HG03066 (cell line): Measurements from ENCODE around the gene SNAP47.

ENCODE experiments used
- ATAC-seq: cut with Tn5 transposase; IDR thresholded peaks from one replicate; pipeline ENCODE4 v1.9.1; 2021; ENCODE audit warnings: low read depth; ENCODE audit not compliant: unreplicated experiment

Gene SNAP47

GRCh38 chr1:227766653-227767277, 31.5 kb downstream of the SNAP47 start:
- no peak for ATAC-seq

DNA sequence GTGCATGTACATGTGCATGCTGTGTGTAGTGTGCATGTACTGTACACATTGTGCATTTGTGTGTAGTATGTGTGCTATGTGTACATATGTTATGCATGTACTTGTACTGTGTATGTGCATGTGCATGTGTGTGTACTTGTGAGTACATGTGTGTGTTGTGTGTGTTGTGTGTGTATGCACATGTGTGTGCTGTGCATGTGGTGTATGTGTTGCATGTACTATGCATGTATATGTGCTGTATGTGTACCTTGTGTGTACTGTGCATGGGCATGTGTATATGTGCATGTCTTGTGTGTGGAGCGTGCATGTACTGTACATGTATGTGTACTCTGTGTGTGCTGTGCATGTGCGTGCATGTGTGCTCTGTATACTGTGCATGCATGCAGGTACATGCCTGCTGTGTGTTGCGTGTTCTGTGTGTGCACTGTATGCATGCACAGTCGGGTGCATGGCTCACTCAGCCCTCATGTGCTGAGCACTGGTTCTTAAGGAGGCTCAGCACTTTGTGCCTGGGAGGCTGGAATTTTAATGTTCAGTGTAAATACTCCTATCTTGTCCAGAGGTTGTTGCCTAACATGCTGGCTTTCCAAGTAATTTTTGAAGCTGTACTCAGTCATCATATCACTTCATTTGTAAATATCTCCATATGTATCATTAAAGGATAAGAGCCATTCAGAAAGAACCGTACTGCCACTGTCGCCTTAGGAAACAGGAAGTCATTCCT, 32.3 kb downstream of the SNAP47 start:
- ATAC-seq: no peak

DNA sequence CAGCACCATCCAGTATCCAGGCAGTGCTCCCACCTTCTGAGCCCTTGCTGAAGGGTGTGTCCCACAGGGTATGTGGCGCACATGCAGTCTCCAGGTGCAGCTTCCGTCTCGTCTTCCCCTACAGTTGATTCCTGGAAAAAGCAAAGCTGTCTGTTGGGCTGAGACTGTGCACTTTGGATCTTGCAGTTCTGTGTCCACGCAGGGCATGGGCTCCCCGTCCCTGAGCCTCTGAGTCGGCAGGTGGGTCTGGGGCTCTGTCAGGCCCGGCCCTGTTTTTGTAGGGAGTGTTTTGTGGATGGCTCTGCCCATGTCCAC, 32.8 kb downstream of the SNAP47 start:
- no peak for ATAC-seq

DNA sequence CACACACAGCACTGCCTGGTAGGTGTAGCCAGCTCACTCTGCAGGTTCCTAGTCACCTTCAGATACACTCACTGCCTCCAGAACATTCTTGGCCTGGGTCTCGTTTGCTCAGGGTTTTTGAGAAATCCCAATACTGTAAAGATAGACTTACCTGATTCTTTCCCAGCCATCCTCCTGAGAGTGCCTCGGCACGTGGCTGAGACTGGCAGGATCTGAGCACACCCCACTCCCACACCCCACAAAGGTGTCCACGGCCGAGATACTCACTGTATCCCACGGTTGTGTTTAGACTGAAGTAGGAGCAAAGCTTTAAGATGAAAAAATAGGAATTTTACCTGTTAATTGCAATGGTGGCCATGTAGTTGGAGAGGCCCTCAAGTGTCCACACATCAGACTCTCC, 33.4 kb downstream of the SNAP47 start:
- ATAC-seq: no peak

GRCh38 chr1:227769047-227769935, 34.1 kb downstream of the SNAP47 start:
- no peak for ATAC-seq

DNA sequence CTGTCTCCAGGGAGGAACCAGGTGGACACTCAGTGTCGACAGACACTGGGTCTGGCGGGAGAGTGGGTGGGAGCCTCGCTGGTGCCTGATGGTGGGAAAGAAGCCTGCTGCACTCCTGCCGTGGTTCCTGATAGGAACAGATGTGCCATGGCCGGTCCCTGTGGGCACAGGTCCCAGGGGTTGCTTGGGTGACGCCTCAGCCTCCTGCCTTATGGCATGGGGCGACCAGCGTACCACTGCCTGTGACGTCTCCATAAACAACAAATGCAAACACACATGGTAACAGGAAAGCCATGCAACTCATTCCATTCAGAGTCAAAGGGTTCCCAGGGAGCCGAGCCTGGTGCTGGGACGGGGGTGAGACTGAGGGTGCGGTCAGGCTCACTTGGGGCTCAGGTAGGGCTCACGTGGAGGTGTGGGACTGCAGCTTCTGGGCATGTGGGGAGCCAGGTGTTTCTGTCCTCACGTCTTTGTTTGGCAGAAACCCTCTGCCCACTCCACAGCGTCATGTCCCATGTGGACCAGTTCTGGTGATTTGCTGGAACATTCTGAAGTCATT, 34.8 kb downstream of the SNAP47 start:
- no peak for ATAC-seq

DNA sequence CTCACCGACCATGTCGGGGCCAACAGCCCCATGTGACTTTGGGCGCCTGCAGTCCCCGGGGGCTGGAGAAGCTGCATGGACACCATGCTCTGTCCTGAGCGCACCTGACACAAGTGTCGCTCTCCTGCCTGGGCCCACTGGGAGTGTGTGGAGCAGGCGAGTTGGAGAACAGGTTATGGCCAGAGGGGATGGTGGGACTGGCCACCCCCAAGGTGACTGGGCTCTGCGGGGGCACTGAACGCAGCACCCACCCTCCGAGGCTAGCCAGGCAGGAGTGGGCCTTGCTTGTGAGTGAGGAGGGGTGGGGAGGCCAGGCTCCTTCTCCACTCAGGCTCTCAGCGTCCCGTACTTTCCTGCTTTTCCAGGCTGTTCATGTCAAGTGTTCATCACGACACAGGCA, 35.6 kb downstream of the SNAP47 start:
- no peak for ATAC-seq

DNA sequence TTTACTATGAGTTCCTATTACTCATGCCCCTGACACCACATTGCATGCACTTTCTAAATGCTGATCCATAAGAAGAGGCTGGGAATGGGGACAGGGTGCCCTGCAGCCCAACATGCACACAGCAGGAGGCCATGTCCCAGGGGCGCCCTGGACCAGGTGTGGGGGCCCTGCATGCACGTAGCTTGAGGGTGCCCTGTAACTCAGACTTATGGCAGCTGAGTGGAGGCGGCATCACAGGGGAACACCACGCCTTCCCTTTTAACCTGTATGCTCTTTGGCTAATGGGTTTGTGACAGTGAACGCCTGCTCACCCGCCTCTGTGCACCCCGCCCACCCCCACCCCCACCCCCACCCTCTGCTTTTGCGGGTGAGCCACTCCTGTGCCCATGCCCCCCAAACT, 36.1 kb downstream of the SNAP47 start:
- no peak for ATAC-seq

- ATAC-seq: no peak
Observed at GRCh38 chr1:227771771-227772170, 36.5 kb downstream of the SNAP47 start.

DNA sequence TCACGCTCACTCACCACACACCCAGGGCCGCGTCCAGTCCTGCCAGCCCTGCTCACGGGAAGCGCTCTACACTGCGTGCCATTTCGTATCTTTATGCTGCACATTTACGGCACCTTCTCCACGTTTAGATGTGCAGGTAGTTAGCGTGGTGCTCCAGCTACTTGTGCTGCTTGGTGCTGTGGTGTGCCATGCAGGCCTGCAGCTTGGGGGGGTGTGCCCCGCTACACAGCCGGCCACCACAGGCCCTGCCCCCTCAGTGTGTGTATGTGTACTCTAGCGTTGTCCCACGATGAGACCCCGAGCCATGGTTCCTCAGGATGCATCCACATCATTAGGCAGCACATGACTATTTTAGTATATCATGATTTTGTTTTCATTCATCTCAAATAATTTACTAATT, 38.3 kb downstream of the SNAP47 start:
- no peak for ATAC-seq

- no peak for ATAC-seq
Observed at GRCh38 chr1:227774051-227774731, 39.0 kb downstream of the SNAP47 start.

DNA sequence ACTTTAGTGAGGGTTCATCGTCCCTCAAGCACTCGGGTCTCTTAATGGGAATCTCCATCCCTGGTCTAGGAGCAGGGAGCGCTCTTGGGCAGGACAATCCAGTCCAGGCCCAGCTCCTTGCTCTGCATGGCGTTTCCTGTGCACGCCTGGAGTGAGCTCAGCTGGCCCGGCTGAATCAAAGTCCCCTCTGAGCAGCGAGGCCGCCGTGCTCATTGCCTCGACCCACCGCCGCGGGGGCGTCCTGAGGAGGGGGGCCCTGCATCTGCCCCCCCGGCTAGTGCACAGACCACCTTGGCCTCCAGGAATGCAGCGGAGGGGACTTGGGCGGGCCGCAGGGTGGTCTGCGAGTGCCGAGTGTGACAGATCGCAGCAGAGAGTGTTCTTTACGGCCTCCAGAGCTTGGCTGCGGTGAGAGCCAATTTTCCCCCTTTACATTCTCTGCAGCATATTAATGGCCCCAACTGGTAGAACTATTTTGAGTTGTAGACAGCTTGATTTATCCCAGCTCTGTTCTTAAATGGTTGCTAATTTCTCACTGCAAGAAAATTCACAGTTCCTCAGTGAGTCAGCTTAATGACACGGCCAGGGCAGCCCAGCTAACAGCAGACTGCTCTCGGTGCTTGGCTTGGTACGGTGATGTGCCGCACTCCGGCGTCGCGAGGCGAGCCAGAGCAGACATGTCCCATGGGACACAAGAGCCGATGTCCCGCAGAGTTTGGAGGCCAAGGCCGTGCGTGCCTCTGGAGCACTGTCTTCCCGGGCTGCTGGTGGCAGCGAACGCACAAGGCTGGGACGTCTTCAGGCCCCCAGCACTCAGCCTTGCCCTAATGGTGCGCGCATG, 39.8 kb downstream of the SNAP47 start:
- ATAC-seq: no peak

- ATAC-seq: no peak
Observed at GRCh38 chr1:227775841-227776240, 40.6 kb downstream of the SNAP47 start.

GRCh38 chr1:227776331-227776771, 41.1 kb downstream of the SNAP47 start:
- ATAC-seq: no peak

DNA sequence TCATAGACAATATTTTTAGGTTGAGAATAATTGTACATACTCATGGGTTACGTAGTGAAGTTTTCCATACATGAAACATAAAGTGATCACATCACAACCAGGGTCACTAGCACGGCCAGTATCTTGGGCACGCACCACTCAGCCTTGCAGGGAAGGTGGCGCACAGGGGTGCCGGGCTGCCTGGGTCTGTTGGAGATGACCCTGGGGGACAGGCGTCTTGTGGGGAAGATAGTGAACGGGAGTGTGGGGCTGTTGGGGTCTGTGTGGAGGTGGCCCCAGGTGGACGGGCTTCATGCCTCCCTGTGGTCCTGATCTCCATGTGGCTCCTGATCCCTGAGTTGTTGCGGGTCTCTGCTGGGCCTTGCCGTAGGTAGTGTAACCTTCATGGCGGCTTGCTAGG, 41.9 kb downstream of the SNAP47 start:
- no peak for ATAC-seq

- ATAC-seq: no peak
Observed at GRCh38 chr1:227777646-227778045, 42.4 kb downstream of the SNAP47 start.

GRCh38 chr1:227778401-227778947, 43.2 kb downstream of the SNAP47 start:
- ATAC-seq: no peak

- ATAC-seq: no peak
Observed at GRCh38 chr1:227779021-227779441, 43.8 kb downstream of the SNAP47 start.

DNA sequence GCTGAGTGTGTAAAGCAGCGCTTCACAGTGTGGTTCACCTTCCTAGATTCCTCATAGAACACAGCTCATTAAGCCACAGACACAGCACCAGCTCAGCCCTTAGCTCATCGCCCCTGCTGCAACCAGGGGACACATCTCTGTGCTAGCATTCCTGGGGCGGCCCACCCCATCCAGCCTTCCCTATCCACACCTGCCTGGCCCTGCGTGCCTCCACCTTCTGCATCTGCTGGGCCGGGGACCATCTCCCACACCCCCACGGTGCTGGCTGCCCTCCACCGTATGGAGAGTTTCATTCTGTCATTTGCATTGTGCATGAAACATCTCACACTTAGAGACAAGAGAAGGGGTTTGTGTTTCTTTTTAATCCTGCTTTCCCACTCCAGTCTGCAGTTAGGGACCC, 44.5 kb downstream of the SNAP47 start:
- ATAC-seq: no peak
